SK-N-MC (cell line): ENCODE measurements around the gene SLC16A9.

Experiments used
- EZH2 ChIP-seq: fragments of 200-600 bp; sonication (generic); IDR thresholded peaks from one replicate; pipeline ENCODE4 v1.6.1; 2017; ENCODE audit warnings: antibody characterized with exemption
- POLR2AphosphoS5 ChIP-seq: IDR thresholded peaks from 2 replicates; pipeline ENCODE4 v1.6.1; 2012; ENCODE audit warnings: mild to moderate bottlenecking, low read depth, low read length, borderline replicate concordance

- TF ChIP-seq EZH2 (no peak), POLR2AphosphoS5 (no peak)
Measured at GRCh38 chr10:59748834-59749233, 39.2 kb upstream of the SLC16A9 start.
